Endothelial cell of umbilical vein (primary cell): ENCODE measurements around the gene ANKRD33.

Source experiments
- CTCF ChIP-seq, 2 donors: IDR thresholded peaks; 1 replicate in 1 of 2; 2 replicates in 1 of 2; pipeline ENCODE4 v1.5.1; 2011; ENCODE audit warnings: low read length in 2 of 2, mild to moderate bottlenecking in 2 of 2, moderate library complexity in 2 of 2, control low read depth in 1 of 2, inconsistent platforms in 1 of 2, low read depth in 1 of 2; ENCODE audit not compliant: insufficient read depth in 1 of 2; ENCODE audit errors: extremely low read depth in 1 of 2
- EZH2 ChIP-seq: IDR thresholded peaks from 2 replicates; pipeline ENCODE4 v1.6.1; 2012; ENCODE audit warnings: borderline replicate concordance, low read depth, mild to moderate bottlenecking, moderate library complexity, low read length, inconsistent platforms; ENCODE audit not compliant: severe bottlenecking
- FOS ChIP-seq: IDR thresholded peaks from 2 replicates; pipeline ENCODE4 v1.6.1; 2011; ENCODE audit warnings: mild to moderate bottlenecking, low read length, moderate library complexity, borderline replicate concordance; ENCODE audit not compliant: insufficient read depth
- GATA2 ChIP-seq: IDR thresholded peaks from 2 replicates; pipeline ENCODE4 v1.7.0; 2011; ENCODE audit warnings: low read depth, mild to moderate bottlenecking, moderate library complexity, mixed read lengths, low read length; ENCODE audit not compliant: insufficient read length, insufficient read depth
- JUN ChIP-seq: IDR thresholded peaks from 2 replicates; pipeline ENCODE4 v1.6.1; 2011; ENCODE audit warnings: borderline replicate concordance, low read depth; ENCODE audit not compliant: insufficient read length, insufficient read depth
- MAX ChIP-seq: IDR thresholded peaks from 2 replicates; pipeline ENCODE4 v1.6.1; 2011; ENCODE audit not compliant: insufficient read depth, insufficient read length
- MYC ChIP-seq: IDR thresholded peaks from one replicate; pipeline ENCODE4 v1.6.1; 2011; ENCODE audit warnings: mild to moderate bottlenecking, low read depth, low read length
- POLR2A ChIP-seq: IDR thresholded peaks from 2 replicates; pipeline ENCODE4 v1.6.1; 2012; ENCODE audit warnings: low read depth, mild to moderate bottlenecking, control low read depth, low read length
- POLR2AphosphoS5 ChIP-seq: IDR thresholded peaks from 2 replicates; pipeline ENCODE4 v1.6.1; 2012; ENCODE audit warnings: low read depth, mild to moderate bottlenecking, control low read depth, low read length, moderate library complexity; ENCODE audit not compliant: insufficient read depth

GRCh38 chr12:51911788-51912711 lies 24.1 kb downstream of the ANKRD33 start:
- TF ChIP-seq GATA2 = peak; percentile 66
- TF ChIP-seq EZH2 = no peak
- TF ChIP-seq JUN = no peak
- no peak for TF ChIP-seq CTCF (IDR thresholded peaks at IDR 0.05; ENCODE audit: extremely low read depth in 1 of 2, insufficient read depth in 1 of 2, low read depth in 1 of 2, low read length in 2 of 2)
- peak; percentile 10 for TF ChIP-seq POLR2A
- TF ChIP-seq MAX = no peak
- no peak for TF ChIP-seq FOS
- no peak for TF ChIP-seq MYC
- peak; percentile 55 for TF ChIP-seq POLR2AphosphoS5
